K562 (cell line): ENCODE measurements around the gene ELP1. TPM values are rescaled to one million over a fixed set of nuclear protein-coding genes. Genes with fewer than 3 reads are reported as not detected.
A peak's percentile ranks its signal among the peaks of the same experiment; 100 is the strongest.

Experiments
- CBX8 ChIP-seq: fragments of 200-600 bp; sonication (generic); IDR thresholded peaks from 2 replicates; pipeline ENCODE4 v1.6.1; 2012; ENCODE audit warnings: borderline replicate concordance, mixed run types, low read depth, mild to moderate bottlenecking, moderate library complexity, mixed read lengths, low read length, control low read depth, inconsistent platforms; ENCODE audit not compliant: poor library complexity, severe bottlenecking; ENCODE audit errors: extremely low read depth
- CC2D1A ChIP-seq: fragments of 450-650 bp; IDR thresholded peaks from 2 replicates; pipeline ENCODE4 v1.6.1; 2017; ENCODE audit warnings: mild to moderate bottlenecking
- EGR1 ChIP-seq: fragments of 450-650 bp; conservative IDR thresholded peaks from 2 replicates; pipeline ENCODE4 v1.6.1; 2017; ENCODE audit warnings: mild to moderate bottlenecking
- ERF ChIP-seq: fragments of 450-650 bp; formaldehyde crosslinking; IDR thresholded peaks from 2 replicates; pipeline ENCODE4 v1.4.0; 2020; ENCODE audit warnings: mild to moderate bottlenecking, mixed read lengths
- ETV5 ChIP-seq: sonication (generic); formaldehyde crosslinking; IDR thresholded peaks from 2 replicates; pipeline ENCODE4 v1.4.0; 2020; ENCODE audit warnings: low read depth, mild to moderate bottlenecking, missing genetic modification reagents
- HINFP ChIP-seq: fragments of 450-650 bp; conservative IDR thresholded peaks from 2 replicates; pipeline ENCODE4 v1.6.1; 2016; ENCODE audit warnings: missing genetic modification characterization, low read depth, mild to moderate bottlenecking, control low read depth, missing compliant biosample characterization
- MYC ChIP-seq, 2 experiments: fragments of 250-450 bp in 1 of 2; sonication (Bioruptor Pico) in 1 of 2; IDR thresholded peaks; 2 replicates each; pipeline versions ENCODE4 v1.5.1 to v1.6.1; 2012 to 2021; ENCODE audit warnings: low read depth in 2 of 2, borderline replicate concordance in 1 of 2, improper control_type of control experiment in 1 of 2, low read length in 1 of 2, mild to moderate bottlenecking in 1 of 2, moderate library complexity in 1 of 2
- NCOR1 ChIP-seq: fragments of 450-650 bp; IDR thresholded peaks from 2 replicates; pipeline ENCODE4 v1.6.1; 2016; ENCODE audit warnings: mild to moderate bottlenecking, moderate library complexity
- NKRF ChIP-seq: fragments of 450-650 bp; IDR thresholded peaks from 2 replicates; pipeline ENCODE4 v1.6.1; 2016; ENCODE audit warnings: borderline replicate concordance
- PRMT5 ChIP-seq: sonication (generic); formaldehyde crosslinking; IDR thresholded peaks from 2 replicates; pipeline ENCODE4 v1.5.0; 2020; ENCODE audit warnings: missing genetic modification reagents
- PTBP1 ChIP-seq: fragments of 200-400 bp; formaldehyde crosslinking; IDR thresholded peaks from 2 replicates; pipeline ENCODE4 v1.6.1; 2017; ENCODE audit warnings: low read depth, low read length
- RAD51 ChIP-seq: fragments of 450-650 bp; IDR thresholded peaks from 2 replicates; pipeline ENCODE4 v1.7.1; 2016; ENCODE audit warnings: low read depth, mild to moderate bottlenecking, borderline replicate concordance
- SAP30 ChIP-seq: fragments of 200-600 bp; sonication (generic); IDR thresholded peaks from 2 replicates; pipeline ENCODE4 v1.6.1; 2012; ENCODE audit warnings: borderline replicate concordance, low read depth, mild to moderate bottlenecking, moderate library complexity, low read length, control low read depth, inconsistent platforms; ENCODE audit not compliant: insufficient read depth, poor library complexity, severe bottlenecking
- TCF3 ChIP-seq: sonication (generic); formaldehyde crosslinking; IDR thresholded peaks from 2 replicates; pipeline ENCODE4 v1.4.0; 2020; ENCODE audit warnings: mild to moderate bottlenecking, missing genetic modification reagents
- ZBTB43 ChIP-seq: sonication (generic); formaldehyde crosslinking; IDR thresholded peaks from 2 replicates; pipeline ENCODE4 v1.8.0; 2023; ENCODE audit warnings: mild to moderate bottlenecking, missing genetic modification reagents
- ZC3H8 ChIP-seq: fragments of 450-650 bp; IDR thresholded peaks from 2 replicates; pipeline ENCODE4 v1.6.1; 2017
- ZNF184 ChIP-seq: sonication (generic); formaldehyde crosslinking; IDR thresholded peaks from 2 replicates; pipeline ENCODE4 v1.5.0; 2020; ENCODE audit warnings: missing genetic modification reagents
- ZNF347 ChIP-seq: fragments of 450-650 bp; formaldehyde crosslinking; IDR thresholded peaks from 2 replicates; pipeline ENCODE4 v1.4.0; 2020; ENCODE audit warnings: low read depth, mild to moderate bottlenecking, moderate library complexity
- ZNF511 ChIP-seq: sonication (generic); formaldehyde crosslinking; IDR thresholded peaks from 2 replicates; pipeline ENCODE4 v1.8.0; 2022; ENCODE audit warnings: mild to moderate bottlenecking, missing genetic modification reagents
- ZNF583 ChIP-seq: fragments of 250-450 bp; sonication (Bioruptor Pico); IDR thresholded peaks from 2 replicates; pipeline ENCODE4 v1.4.0; 2020
- ZNF655 ChIP-seq: fragments of 250-450 bp; sonication (Bioruptor Pico); IDR thresholded peaks from 2 replicates; pipeline ENCODE4 v1.5.0; 2021
- polyA plus RNA-seq, 8 experiments: library from polyadenylated mRNA; depleted of rRNA in 4 of 8; stranded (reverse) in 5 of 8; unstranded in 3 of 8; fragments of >200 nt; fragmentation: Nextera tagmentation in 2 of 8; fragmentation: Illumina TruSeq in 1 of 8; extraction: Ambion mirVana in 2 of 8; extraction: Trizol in 1 of 8; gene quantifications; 2 replicates each; pipeline versions ENCODE4 v1.2.1 to v1.2.3, GENCODE V29; 2011 to 2014; ENCODE audit warnings: inconsistent platforms in 1 of 8, missing spikeins in 1 of 8
- total RNA-seq, 7 experiments: library from RNA; depleted of rRNA in 6 of 7; stranded (reverse); fragments of >200 nt in 6 of 7; fragmentation: Illumina TruSeq in 2 of 7; extraction: Trizol in 2 of 7; gene quantifications; 2 replicates each; pipeline versions ENCODE4 v1.2.1 to v1.2.3, GENCODE V29; 2011 to 2021; ENCODE audit warnings: low replicate concordance in 1 of 7

ELP1 gene
- total and polyA plus RNA-seq, 9 of the 15 experiments (the other 6 are each of a cell fraction or from before 2014, with no cell fraction given) = 17.0 to 48.6 (median 39.7) TPM

- TF ChIP-seq ZBTB43 (CRISPR knock-in tag) (no peak), PTBP1 (no peak), ERF (CRISPR knock-in tag) (peak; percentile 76), ETV5 (CRISPR knock-in tag) (0 out of 2 replicates have a peak, but pooled peaks have one; percentile 47), CBX8 (no peak), NKRF (peak; percentile 96), CC2D1A (no peak), TCF3 (CRISPR knock-in tag) (no peak), MYC (IDR thresholded peaks at IDR 0.05; ENCODE audit: low read depth, low read length) (no peak; the same call in 1 of the 2 replicates), MYC (CRISPR knock-in tag; IDR thresholded peaks at IDR 0.05; ENCODE audit: borderline replicate concordance, low read depth) (no peak), EGR1 (peak; percentile 88), ZNF583 (CRISPR knock-in tag) (no peak), PRMT5 (CRISPR knock-in tag) (no peak), ZC3H8 (no peak), ZNF184 (CRISPR knock-in tag) (no peak), ZNF347 (CRISPR knock-in tag) (no peak), ZNF511 (peak; percentile 63; the same call in 1 of the 2 replicates), RAD51 (no peak), NCOR1 (no peak), HINFP (tag) (no peak), SAP30 (peak; percentile 93), ZNF655 (CRISPR knock-in tag) (no peak)
Observed at GRCh38 chr9:108934323-108934893, 484 bp upstream of the ELP1 start, which contains the start of gene ABITRAM (continued).
